ENCODE data around the gene PTGES2.
"Not testable (repeated sequence)": the region's sequence is repeated elsewhere in the genome, so short reads cannot be mapped to it uniquely, and the experiment has no call there.

The PTGES2 gene

DNA sequence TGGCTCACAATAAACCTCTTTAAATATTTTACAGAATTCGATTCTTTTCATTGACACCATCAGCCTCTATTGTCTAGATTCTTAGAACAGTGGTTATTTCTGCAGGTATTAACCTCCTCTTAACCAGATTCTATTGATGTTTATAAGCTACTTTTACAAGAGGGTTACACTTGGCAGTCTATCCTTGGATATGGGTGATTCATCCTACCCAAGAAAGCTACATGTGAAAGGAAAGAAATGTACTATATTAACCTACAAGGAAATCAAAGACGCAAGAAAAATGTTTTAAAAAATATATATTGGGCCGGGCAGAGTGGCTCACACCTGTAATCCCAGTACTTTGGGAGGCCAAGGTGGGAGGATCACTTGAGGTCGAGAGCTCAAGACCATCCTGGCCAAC is 42.8 kb downstream of the PTGES2 start:
- DNase-seq: no peak

DNA sequence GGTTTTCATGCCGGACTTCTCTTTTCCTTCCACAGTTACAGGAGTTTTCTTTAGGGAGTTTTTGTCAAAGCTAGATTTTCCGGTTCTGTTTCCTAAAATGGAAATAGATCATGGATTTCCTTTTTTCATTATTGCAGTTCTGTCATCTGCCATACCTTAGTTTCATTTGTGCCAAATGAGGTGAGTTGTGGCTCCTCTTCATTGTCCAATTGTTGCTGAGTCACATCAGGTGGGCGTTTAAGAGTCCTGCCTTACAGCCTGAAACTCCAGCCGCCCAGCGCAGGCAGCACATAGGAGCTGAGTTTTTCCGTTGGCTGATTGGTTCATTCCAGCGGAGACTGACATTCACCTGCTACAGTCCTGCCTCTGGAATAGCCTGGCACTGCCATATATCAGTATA is 45.4 kb downstream of the PTGES2 start:
- no peak for DNase-seq

DNA sequence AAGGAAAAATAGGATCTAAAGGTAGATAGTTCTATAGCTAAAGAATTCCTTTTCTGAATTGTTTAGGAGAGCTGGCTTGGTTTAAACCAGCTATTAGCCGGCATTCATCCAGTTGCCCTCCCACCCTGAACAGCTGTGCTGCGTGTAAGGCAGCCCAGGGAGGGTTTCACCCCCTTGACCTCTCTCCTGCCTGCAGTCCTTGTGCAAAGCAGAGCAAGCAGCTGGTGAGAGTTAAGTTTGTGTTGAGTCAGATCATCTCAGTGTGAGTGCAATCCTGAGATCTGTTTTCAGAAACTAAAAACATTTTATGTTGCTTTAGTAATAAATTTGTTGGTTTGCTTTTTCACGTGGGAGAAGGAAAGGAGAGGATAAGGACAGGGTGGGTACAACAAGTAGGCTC is 46.5 kb downstream of the PTGES2 start:
- DNase-seq: no peak

DNA sequence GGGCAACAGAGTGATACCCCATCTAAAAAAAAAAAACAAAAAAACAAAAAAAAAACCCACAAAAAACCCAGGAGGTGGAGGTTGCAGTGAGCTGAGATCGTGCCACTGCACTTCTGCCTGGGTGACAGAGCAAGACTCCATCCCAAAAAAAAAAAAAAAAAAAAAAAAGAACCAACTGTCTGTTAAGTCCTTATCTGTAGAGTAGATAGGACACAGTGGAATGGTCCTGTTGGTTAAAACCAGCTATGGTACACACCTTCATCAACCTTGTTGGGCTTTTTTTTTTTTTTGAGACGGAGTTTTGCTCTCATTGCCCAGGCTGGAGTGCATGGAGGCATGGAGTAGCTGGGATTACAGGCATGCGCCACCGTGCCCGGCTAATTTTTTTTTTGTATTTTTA is 47.3 kb downstream of the PTGES2 start:
- DNase-seq: no peak

DNA sequence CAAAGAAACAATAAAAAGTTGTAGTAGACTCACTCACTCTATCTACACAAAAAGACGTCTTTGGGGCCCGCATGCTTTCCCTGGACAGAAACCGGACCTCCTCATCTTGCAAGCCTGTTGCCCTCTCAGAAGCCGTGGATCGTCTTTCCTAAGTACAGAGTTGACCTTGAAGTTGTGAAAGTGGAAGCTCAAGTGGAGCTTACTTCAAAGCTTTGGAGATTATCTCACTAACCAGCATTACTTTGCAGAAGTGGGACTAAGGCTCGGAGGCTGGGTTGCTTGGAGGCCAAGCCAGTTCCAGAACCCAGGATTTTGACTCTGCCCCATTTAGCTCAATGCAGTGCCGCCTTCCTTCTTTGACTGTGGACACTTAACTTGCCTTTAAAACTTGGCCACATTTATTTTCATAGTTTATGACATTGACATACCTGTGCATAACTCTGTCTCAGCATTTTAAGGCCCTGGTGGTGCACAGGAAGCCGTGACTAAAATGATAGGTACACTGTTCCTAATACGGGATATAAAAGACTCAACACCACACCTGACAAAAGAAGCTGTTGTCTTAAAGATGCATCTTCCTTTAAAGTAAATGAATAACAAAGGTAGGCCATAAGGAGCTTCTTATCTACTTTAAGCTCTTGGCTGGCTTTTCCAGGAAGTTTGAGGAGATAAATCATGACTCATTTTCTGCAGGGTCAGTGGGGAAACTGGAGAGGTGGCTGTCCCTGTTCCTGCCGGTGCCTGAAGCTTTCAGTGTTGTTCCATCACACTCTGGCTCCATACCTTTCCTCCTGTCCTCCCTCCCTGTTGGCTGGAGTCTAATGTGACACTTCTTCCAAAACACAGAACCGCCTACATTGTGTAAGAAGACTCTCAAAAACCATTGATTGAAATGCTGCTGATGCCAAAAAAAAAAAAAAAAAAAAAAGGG is 48.8 kb downstream of the PTGES2 start:
- no peak for DNase-seq

DNA sequence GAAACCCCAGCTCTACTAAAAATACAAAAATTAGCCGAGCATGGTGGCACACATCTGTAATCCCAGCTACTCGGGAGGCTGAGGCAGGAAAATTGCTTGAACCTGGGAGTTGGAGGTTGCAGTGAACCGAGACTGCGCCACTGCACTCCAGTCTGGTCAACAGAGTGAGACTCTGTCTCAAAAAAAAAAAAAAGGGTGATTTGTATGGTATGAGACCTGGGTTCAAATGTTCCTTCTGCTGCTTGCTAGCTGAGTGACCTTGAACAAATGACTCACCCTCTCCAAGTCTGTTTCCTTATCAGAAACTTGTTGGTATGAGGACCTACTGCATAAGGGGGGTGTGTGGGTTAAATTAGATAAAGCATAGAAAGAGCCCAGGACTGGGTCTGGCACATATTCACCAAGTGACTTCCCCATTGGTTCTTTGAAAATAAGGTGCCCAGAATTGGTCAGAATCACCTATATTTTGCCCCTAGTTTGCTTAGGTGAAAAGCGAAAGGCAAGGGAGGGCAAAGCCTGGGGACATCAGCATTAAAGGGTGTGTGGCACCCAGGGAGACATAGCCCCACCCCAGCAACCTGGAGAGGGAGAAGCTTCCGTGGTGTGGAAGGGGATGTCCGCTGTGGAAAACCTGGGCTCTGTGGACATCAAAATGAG is 49.6 kb downstream of the PTGES2 start:
- DNase-seq: no peak

DNA sequence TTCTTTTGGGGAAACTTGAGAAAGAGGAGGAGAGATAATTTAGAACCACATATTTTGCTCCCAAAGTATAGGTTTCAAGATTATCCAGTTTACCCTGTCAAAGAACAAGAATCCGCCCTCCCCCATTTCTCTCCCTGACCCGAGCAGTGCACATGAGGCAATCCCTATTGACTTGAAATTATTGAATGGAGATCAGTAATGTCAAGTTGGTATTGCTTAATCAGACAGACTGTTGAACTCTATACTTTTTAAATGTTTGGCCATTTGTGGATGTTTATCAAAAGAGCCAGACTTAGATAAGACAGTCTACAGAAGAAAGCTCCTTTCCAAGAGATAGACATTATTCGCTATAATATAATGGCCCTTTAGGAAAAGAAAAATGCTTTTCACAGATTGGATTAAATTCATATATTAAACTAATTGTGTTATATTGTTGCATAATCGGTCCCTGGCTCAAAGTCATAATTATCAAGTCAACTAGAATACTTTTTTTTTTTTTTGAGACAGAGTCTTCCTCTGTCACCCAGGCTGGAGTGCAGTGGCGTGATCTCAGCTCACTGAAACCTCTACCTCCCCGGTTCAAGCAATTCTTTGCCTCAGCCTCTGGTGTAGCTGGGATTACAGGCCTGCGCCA is 54.2 kb downstream of the PTGES2 start:
- DNase-seq: no peak

DNA sequence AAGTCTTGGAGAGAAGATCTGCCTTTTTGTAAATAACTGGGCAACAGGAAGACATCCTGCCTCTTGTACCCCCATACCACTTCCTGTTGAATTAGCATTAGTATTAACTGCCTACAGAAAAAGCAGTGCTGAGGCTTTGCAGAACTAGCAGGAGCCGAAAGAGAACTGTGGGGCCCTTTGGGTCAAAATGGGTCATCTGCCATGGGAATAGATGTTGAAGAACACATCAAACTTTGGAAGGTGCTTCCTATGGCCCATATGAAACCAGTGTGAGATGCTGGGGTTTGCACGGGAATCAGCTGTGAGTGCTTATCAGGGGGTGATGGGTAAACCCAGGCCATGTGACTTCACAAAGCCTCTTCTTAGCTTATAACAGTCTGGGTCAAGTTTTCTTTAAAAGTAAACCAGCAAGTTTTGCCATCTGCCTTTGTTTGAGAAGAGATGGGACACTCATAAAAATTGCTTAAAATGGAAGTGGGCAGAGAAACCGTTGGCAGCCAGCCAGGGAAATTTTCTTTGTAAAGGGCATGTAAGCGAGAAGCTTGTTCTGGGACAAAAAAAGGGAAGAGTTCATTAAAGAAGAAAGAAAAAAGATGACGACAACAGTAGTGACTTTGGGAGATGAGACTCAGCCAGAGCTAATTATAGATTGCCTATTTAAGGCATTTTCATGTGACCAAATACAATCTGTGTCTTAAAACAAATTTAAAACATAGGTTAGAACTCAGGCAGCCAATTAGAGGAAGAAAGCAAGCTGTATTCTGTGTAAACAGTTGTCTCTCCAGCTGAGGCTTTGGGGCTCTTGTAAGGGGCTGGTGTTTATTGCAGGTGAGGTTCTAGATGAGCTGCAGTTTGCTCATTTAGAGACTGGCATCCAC is 55.1 kb downstream of the PTGES2 start:
- peak; percentile 47 for DNase-seq

DNA sequence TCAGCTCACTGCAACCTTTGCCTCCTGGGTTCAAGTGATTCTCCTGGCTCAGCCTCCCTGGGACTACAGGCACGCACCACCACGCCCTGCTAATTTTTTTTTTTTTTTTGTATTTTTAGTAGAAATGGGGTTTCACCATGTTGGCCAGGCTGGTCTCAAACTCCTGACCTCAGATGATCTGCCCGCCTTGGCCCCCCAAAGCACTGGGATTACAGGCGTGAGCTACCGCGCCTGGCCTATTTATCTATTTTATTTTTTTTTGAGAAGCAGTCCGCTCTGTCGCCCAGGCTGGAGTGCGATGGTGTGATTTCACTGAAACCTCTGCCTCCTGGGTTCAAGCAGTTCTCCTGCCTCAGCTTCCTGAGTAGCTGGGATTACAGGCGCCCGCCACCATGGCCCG is 56.1 kb downstream of the PTGES2 start:
- not testable (repeated sequence) for DNase-seq

DNA sequence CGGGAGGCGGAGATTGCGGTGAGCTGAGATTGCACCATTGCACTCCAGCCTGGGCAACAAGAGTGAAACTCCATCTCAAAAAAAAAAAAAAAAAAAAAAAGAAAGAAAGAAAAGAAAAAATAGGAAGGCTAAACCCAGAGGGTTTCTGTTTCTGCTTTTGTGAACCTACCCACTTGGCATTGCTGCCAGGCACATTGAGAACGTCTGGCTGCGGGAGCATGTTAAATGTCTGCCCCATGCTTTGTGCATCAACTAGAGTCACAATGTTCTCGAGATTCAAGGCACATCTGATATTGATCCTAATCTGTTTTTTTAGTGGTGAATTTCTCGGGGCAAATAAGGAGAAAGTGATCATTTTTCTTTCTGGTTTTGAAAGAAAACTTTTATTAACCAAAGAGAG is 56.7 kb downstream of the PTGES2 start:
- DNase-seq: no peak
